HL-60/S4 treated with phorbol 12-myristate 13-acetate at 8.2 ng/mL for 4 days and 3 days (cell line): ENCODE data around the gene DAZL.

Experiments
- in situ Hi-C: fragments of 300-500 bp; cut with MboI; formaldehyde crosslinking; loops from 2 replicates; pipeline ENCODE4 v1.15.0; 2022; ENCODE audit warnings: low sequenced_read_pairs

Gene DAZL

GRCh38 chr3:16604887-16605602 is at the start of gene DAZL:
Gene DAZL (minus strand): TSS chr3:16605423. CDS start chr3:16605205, 218 bp downstream.
- in situ Hi-C loops: loop anchor here (25.0 kb wide), 2 partner anchors 632 to 807 kb away; no protein-coding TSS in a partner anchor

- in situ Hi-C loops: no loop called here
Observed at GRCh38 chr3:16654976-16655375, 49.8 kb upstream of the DAZL start.

GRCh38 chr3:16653712-16654111 is 48.5 kb upstream of the DAZL start:
- in situ Hi-C loops: no loop called here

- in situ Hi-C loops: no loop called here
Observed at GRCh38 chr3:16647668-16648067, 42.4 kb upstream of the DAZL start.

- in situ Hi-C loops: no loop called here
Observed at GRCh38 chr3:16639806-16640205, 34.6 kb upstream of the DAZL start.

GRCh38 chr3:16633948-16634347 is 28.7 kb upstream of the DAZL start:
- in situ Hi-C loops: no loop called here

- in situ Hi-C loops: no loop called here
Observed at GRCh38 chr3:16632395-16632794, 27.2 kb upstream of the DAZL start.

GRCh38 chr3:16618721-16619120 is 13.5 kb upstream of the DAZL start:
- in situ Hi-C loops: loop anchor here (25.0 kb wide), 2 partner anchors 619 to 794 kb away; no protein-coding TSS in a partner anchor

- in situ Hi-C loops: loop anchor here (25.0 kb wide), 2 partner anchors 620 to 795 kb away; no protein-coding TSS in a partner anchor
Observed at GRCh38 chr3:16617155-16617554, 11.9 kb upstream of the DAZL start.

GRCh38 chr3:16616083-16616482 is 10.9 kb upstream of the DAZL start:
- in situ Hi-C loops: loop anchor here (25.0 kb wide), 2 partner anchors 621 to 796 kb away; no protein-coding TSS in a partner anchor

GRCh38 chr3:16614033-16615031 is 9.1 kb upstream of the DAZL start:
- in situ Hi-C loops: loop anchor here (25.0 kb wide), 2 partner anchors 623 to 798 kb away; no protein-coding TSS in a partner anchor

GRCh38 chr3:16609927-16610580 is 4.8 kb upstream of the DAZL start:
- in situ Hi-C loops: loop anchor here (25.0 kb wide), 2 partner anchors 627 to 802 kb away; no protein-coding TSS in a partner anchor

GRCh38 chr3:16608816-16609215 is 3.6 kb upstream of the DAZL start:
- in situ Hi-C loops: loop anchor here (25.0 kb wide), 2 partner anchors 628 to 803 kb away; no protein-coding TSS in a partner anchor

- in situ Hi-C loops: loop anchor here (25.0 kb wide), 2 partner anchors 630 to 805 kb away; no protein-coding TSS in a partner anchor
Observed at GRCh38 chr3:16607718-16608117, 2.5 kb upstream of the DAZL start.

- in situ Hi-C loops: loop anchor here (25.0 kb wide), 2 partner anchors 631 to 806 kb away; no protein-coding TSS in a partner anchor
Observed at GRCh38 chr3:16606398-16606797, 1.2 kb upstream of the DAZL start.

GRCh38 chr3:16605966-16606365 is 743 bp upstream of the DAZL start:
- in situ Hi-C loops: loop anchor here (25.0 kb wide), 2 partner anchors 631 to 806 kb away; no protein-coding TSS in a partner anchor

GRCh38 chr3:16604433-16604832 is 790 bp downstream of the DAZL start:
- in situ Hi-C loops: loop anchor here (25.0 kb wide), 2 partner anchors 633 to 808 kb away; no protein-coding TSS in a partner anchor

- in situ Hi-C loops: loop anchor here (25.0 kb wide), 2 partner anchors 636 to 811 kb away; no protein-coding TSS in a partner anchor
Observed at GRCh38 chr3:16601537-16602005, 3.7 kb downstream of the DAZL start.

- in situ Hi-C loops: loop anchor here (25.0 kb wide), 2 partner anchors 636 to 811 kb away; no protein-coding TSS in a partner anchor
Observed at GRCh38 chr3:16600780-16601536, 4.3 kb downstream of the DAZL start.
